GM12891 (cell line): Measurements from ENCODE around the gene ATG4C.

Experiments used
- DNase-seq: peaks from one replicate; pipeline ENCODE4 v3.0.0; 2011; ENCODE audit warnings: low spot score; ENCODE audit not compliant: insufficient read length
- FAIRE-seq: peaks from 2 replicates; lab custom pipeline; 2011; peaks lifted over from hg19 to GRCh38; lab: Jason Lieb, UNC
- PAX5 ChIP-seq: IDR thresholded peaks from 2 replicates; pipeline ENCODE4 v1.6.1; 2011; ENCODE audit warnings: low read length, moderate library complexity, mild to moderate bottlenecking; ENCODE audit not compliant: insufficient read depth, severe bottlenecking
- POLR2A ChIP-seq: IDR thresholded peaks from 2 replicates; pipeline ENCODE4 v1.6.1; 2011; ENCODE audit warnings: low read depth, low read length, control low read depth
- POLR2AphosphoS5 ChIP-seq: IDR thresholded peaks from 2 replicates; pipeline ENCODE4 v1.6.1; 2011; ENCODE audit warnings: low read depth, low read length, control low read depth
- POU2F2 ChIP-seq: IDR thresholded peaks from 2 replicates; pipeline ENCODE4 v1.6.1; 2011; ENCODE audit warnings: low read depth, mild to moderate bottlenecking, control low read depth, low read length, moderate library complexity
- SPI1 ChIP-seq: IDR thresholded peaks from 2 replicates; pipeline ENCODE4 v1.6.1; 2011; ENCODE audit warnings: low read depth, low read length, control low read depth
- TAF1 ChIP-seq: IDR thresholded peaks from 2 replicates; pipeline ENCODE4 v1.6.1; 2011; ENCODE audit warnings: low read depth, low read length, control low read depth

Gene ATG4C

GRCh38 chr1:62852253-62852652, 68.3 kb downstream of the ATG4C start:
- DNase-seq: no peak
- FAIRE-seq: no peak
- TF ChIP-seq TAF1 (no peak), SPI1 (no peak), POLR2A (no peak), POLR2AphosphoS5 (no peak), PAX5 (no peak), POU2F2 (no peak)

GRCh38 chr1:62856960-62857359, 73.0 kb downstream of the ATG4C start:
- DNase-seq (no peak), FAIRE-seq (no peak)
- TF ChIP-seq POLR2AphosphoS5 (no peak), SPI1 (no peak), PAX5 (no peak), TAF1 (no peak), POU2F2 (no peak), POLR2A (no peak)

GRCh38 chr1:62869217-62869754, 85.4 kb downstream of the ATG4C start:
- no peak for FAIRE-seq
- TF ChIP-seq PAX5 (no peak), POLR2A (no peak), TAF1 (no peak), POU2F2 (no peak), POLR2AphosphoS5 (no peak), SPI1 (no peak)
- no peak for DNase-seq

- TF ChIP-seq PAX5 (no peak), SPI1 (no peak), TAF1 (no peak), POU2F2 (no peak), POLR2A (no peak), POLR2AphosphoS5 (no peak)
- FAIRE-seq (no peak), DNase-seq (no peak)
Observed at GRCh38 chr1:62870148-62870547, 86.2 kb downstream of the ATG4C start.

GRCh38 chr1:62875676-62876075, 91.7 kb downstream of the ATG4C start:
- TF ChIP-seq POLR2AphosphoS5: no peak
- no peak for TF ChIP-seq PAX5
- TF ChIP-seq POU2F2: no peak
- TF ChIP-seq POLR2A: no peak
- no peak for TF ChIP-seq TAF1
- DNase-seq (no peak), FAIRE-seq (no peak)

- no peak for TF ChIP-seq POU2F2
- TF ChIP-seq SPI1: no peak
- TF ChIP-seq POLR2AphosphoS5: no peak
- TF ChIP-seq POLR2A: no peak
- no peak for TF ChIP-seq TAF1
- no peak for TF ChIP-seq PAX5
- DNase-seq (no peak), FAIRE-seq (no peak)
Observed at GRCh38 chr1:62876535-62876934, 92.6 kb downstream of the ATG4C start.

GRCh38 chr1:62877579-62877978, 93.6 kb downstream of the ATG4C start:
- no peak for TF ChIP-seq TAF1
- no peak for DNase-seq
- no peak for FAIRE-seq

GRCh38 chr1:62879962-62880361, 96.0 kb downstream of the ATG4C start:
- DNase-seq: no peak
- FAIRE-seq: no peak
- TF ChIP-seq POLR2A (no peak), POU2F2 (no peak), PAX5 (no peak), SPI1 (no peak)

GRCh38 chr1:62882201-62883104, 98.5 kb downstream of the ATG4C start:
- no peak for FAIRE-seq
- TF ChIP-seq TAF1 (no peak), POU2F2 (no peak), POLR2A (no peak)
- DNase-seq: no peak

GRCh38 chr1:62884156-62884740, 100.3 kb downstream of the ATG4C start:
- TF ChIP-seq POLR2A (no peak), POU2F2 (no peak), TAF1 (no peak), PAX5 (no peak), SPI1 (no peak), POLR2AphosphoS5 (no peak)
- FAIRE-seq (no peak), DNase-seq (no peak)

- no peak for TF ChIP-seq PAX5
- TF ChIP-seq POU2F2: no peak
- TF ChIP-seq SPI1: no peak
- TF ChIP-seq TAF1: no peak
- no peak for TF ChIP-seq POLR2AphosphoS5
- no peak for TF ChIP-seq POLR2A
- FAIRE-seq: no peak
Observed at GRCh38 chr1:62887799-62888507, 104.0 kb downstream of the ATG4C start.

More at GRCh38 chr1:62887799-62888507, 104.0 kb downstream of the ATG4C start:
- DNase-seq: no peak
